WI38 (cell line): ENCODE measurements around the gene SMC1B.

ENCODE experiments used
- H3K4me3 ChIP-seq: 2 replicates; pipeline ENCODE4 v1.5.1; 2011; ENCODE audit warnings: low read depth, mild to moderate bottlenecking, control low read depth, low read length
- TF ChIP-seq, protein P1 (sequence below): IDR thresholded peaks from 2 replicates; pipeline ENCODE4 v1.5.1; 2012; ENCODE audit warnings: low read depth, mild to moderate bottlenecking, control low read depth, low read length

SMC1B gene

GRCh38 chr22:45456811-45457210 is 43.4 kb upstream of the SMC1B start:
- H3K4me3 ChIP-seq = no peak overlapping the region
- TF ChIP-seq, protein P1, sequence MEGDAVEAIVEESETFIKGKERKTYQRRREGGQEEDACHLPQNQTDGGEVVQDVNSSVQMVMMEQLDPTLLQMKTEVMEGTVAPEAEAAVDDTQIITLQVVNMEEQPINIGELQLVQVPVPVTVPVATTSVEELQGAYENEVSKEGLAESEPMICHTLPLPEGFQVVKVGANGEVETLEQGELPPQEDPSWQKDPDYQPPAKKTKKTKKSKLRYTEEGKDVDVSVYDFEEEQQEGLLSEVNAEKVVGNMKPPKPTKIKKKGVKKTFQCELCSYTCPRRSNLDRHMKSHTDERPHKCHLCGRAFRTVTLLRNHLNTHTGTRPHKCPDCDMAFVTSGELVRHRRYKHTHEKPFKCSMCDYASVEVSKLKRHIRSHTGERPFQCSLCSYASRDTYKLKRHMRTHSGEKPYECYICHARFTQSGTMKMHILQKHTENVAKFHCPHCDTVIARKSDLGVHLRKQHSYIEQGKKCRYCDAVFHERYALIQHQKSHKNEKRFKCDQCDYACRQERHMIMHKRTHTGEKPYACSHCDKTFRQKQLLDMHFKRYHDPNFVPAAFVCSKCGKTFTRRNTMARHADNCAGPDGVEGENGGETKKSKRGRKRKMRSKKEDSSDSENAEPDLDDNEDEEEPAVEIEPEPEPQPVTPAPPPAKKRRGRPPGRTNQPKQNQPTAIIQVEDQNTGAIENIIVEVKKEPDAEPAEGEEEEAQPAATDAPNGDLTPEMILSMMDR = no peak

GRCh38 chr22:45455621-45456020 is 42.2 kb upstream of the SMC1B start:
- TF ChIP-seq, protein P1 = no peak
- H3K4me3 ChIP-seq = no peak overlapping the region

DNA sequence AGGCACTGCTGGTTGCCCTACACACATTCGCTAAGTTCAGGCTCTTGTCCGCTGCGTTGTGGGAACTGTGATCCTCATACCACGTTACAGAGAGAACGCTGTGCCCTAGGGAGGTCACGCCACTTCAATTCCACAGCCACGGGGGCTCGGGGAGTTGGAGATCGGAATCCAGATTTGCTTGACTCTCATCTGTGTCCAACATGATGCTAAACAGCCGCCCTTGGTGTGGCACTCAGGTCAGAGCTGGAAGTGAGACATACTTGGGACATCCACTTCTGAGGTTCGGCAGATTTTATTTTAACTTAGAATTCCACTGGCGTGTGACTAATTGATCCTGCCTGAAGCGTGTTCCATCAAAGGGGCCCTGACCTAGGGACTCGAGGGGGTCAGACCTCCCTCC is 41.8 kb upstream of the SMC1B start:
- TF ChIP-seq, protein P1 = no peak

GRCh38 chr22:45454275-45454674 is 40.9 kb upstream of the SMC1B start:
- H3K4me3 ChIP-seq = no peak overlapping the region

More for the DNA sequence above, 41.8 kb upstream of the SMC1B start:
- no peak overlapping the region for H3K4me3 ChIP-seq

DNA sequence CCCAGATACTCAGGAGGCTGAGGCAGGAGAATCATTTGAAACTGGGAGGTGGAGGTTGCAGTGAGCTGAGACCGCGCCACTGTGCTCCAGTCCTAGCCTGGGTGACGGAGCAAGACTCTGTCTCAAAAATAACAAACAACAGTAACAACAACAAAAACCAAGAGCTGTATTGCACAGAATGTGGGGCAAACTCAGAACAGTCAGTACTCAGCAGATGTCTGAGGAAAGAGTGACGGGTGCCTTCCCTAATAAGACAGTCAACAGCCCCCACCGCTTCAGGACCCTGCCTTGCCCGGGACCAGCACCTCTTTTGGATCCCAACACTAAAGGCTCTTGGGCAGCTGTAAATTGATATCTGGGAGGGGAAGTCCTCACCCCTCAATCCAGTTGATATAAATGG is 40.4 kb upstream of the SMC1B start:
- TF ChIP-seq, protein P1 = no peak
- no peak overlapping the region for H3K4me3 ChIP-seq

More at GRCh38 chr22:45454275-45454674, 40.9 kb upstream of the SMC1B start:
- TF ChIP-seq, protein P1 = no peak

DNA sequence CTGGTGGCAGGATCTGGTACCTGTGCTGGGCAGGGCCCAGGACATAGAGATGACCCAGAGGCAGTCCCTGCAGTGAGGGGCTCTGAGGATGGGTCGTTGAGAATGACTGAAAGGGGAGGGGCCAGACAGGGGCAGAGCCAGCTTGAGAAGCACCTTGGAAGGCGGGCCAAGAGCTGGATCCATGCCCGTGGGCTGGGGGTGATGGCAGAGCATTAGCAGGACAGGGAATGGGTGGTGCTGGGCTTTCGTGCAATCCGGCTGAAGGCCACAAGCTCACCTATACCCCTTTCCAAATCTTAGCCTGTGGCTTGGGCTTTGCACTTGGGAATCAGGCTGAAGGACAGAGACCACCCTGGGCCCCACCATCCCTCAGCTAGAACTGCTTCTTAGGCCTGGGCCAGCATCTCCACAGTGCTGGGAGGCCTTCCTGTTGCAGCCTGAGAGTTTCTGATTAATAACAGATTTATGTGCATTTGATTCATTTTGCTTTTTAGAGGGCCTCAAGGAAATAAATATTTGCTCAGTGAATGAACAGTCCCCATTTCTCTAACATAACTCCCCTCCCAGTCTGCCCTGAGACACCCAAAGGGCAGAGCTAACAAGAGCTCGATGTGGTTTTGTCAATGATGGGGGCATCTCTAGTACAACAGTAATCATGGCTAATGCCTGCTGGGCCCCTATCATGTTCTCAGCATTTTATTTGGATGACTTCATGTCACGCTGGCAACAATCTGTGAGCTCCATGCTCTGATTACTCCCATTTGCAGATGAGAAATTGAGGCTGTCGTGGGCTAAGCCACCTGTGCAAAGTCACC is 39.4 kb upstream of the SMC1B start:
- no peak overlapping the region for H3K4me3 ChIP-seq
- TF ChIP-seq, protein P1 = no peak

DNA sequence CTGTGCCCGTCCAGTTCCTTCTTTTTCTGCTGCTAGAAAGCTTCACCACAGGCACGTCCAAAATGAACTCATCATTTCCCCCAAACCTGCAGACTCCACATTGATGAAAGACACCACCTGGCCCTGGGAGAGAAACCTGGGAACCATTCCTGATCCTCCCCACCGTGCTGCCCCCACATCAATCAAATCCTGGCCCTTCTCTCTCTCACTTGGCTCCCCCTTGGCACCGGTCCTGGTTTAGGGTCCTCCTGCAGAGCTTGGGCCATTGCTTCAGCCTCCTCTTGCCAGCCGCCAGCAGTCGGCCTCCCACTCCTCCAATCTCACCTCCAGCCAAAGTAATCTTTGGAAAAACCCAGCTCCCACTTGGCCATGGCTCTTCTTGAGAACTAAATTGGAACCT is 38.6 kb upstream of the SMC1B start:
- TF ChIP-seq, protein P1 = no peak
- H3K4me3 ChIP-seq = no peak overlapping the region
